HEK293 (cell line): Measurements from ENCODE around the gene IL23A.

Experiments
- CTCF ChIA-PET: fragments of 350-600 bp; formaldehyde crosslinking; extraction: SDS; loops from one replicate; lab custom pipeline; 2021; ENCODE audit warnings: antibody characterized with exemption; lab: Yijun Ruan, JAX
- POLR2A ChIA-PET: fragments of 300-600 bp; formaldehyde crosslinking; extraction: SDS; loops from one replicate; lab custom pipeline; 2020; ENCODE audit warnings: antibody characterized with exemption, inconsistent platforms; lab: Yijun Ruan, JAX
- H3K27ac ChIP-seq: fragments of 200-500 bp; sonication (Bioruptor generic); 2 replicates; pipeline ENCODE4 v1.5.1; 2014; ENCODE audit warnings: low read depth, low read length, control low read depth, inconsistent platforms; ENCODE audit errors: extremely low read depth
- H3K36me3 ChIP-seq, 2 experiments: fragments of 200-500 bp in 1 of 2; sonication (Bioruptor generic) in 1 of 2; 1 replicate in 1 of 2; 2 replicates in 1 of 2; pipeline ENCODE4 v1.5.1; 2014 to 2017; ENCODE audit warnings: inconsistent platforms in 2 of 2, low read length in 2 of 2; ENCODE audit not compliant: control insufficient read depth in 2 of 2, insufficient read depth in 1 of 2
- H3K4me1 ChIP-seq: fragments of 200-500 bp; sonication (Bioruptor generic); 2 replicates; pipeline ENCODE4 v1.5.1; 2014; ENCODE audit warnings: mild to moderate bottlenecking, low read length, inconsistent platforms; ENCODE audit not compliant: control insufficient read depth, insufficient read depth
- H3K4me3 ChIP-seq: 2 replicates; pipeline ENCODE4 v1.5.1; 2011; ENCODE audit warnings: low read depth, mild to moderate bottlenecking, control low read depth, low read length, moderate library complexity
- H3K9me3 ChIP-seq: fragments of 200-500 bp; sonication (Bioruptor generic); 2 replicates; pipeline ENCODE4 v1.5.1; 2014; ENCODE audit warnings: low read depth, low read length, inconsistent platforms; ENCODE audit not compliant: control insufficient read depth, insufficient read depth
- AEBP2 ChIP-seq: fragments of 450-650 bp; formaldehyde crosslinking; IDR thresholded peaks from 2 replicates; pipeline ENCODE4 v1.5.1; 2016; ENCODE audit warnings: missing biosample characterization, missing genetic modification characterization, borderline replicate concordance
- CTCF ChIP-seq: fragments of 450-650 bp; formaldehyde crosslinking; IDR thresholded peaks from 2 replicates; pipeline ENCODE4 v1.5.1; 2016; ENCODE audit warnings: missing biosample characterization, missing genetic modification characterization
- FEZF1 ChIP-seq: fragments of 450-650 bp; formaldehyde crosslinking; IDR thresholded peaks from 2 replicates; pipeline ENCODE4 v1.5.1; 2016; ENCODE audit warnings: missing biosample characterization, missing genetic modification characterization
- MEIS1 ChIP-seq: sonication (generic); formaldehyde crosslinking; IDR thresholded peaks from 2 replicates; pipeline ENCODE4 v1.8.1; 2022; ENCODE audit warnings: missing genetic modification reagents, mild to moderate bottlenecking, borderline replicate concordance
- SALL2 ChIP-seq: fragments of 450-650 bp; formaldehyde crosslinking; IDR thresholded peaks from 2 replicates; pipeline ENCODE4 v1.5.0; 2017; ENCODE audit warnings: missing biosample characterization, mild to moderate bottlenecking, missing genetic modification characterization, borderline replicate concordance
- SP2 ChIP-seq: fragments of 450-650 bp; formaldehyde crosslinking; IDR thresholded peaks from 2 replicates; pipeline ENCODE4 v1.5.1; 2016; ENCODE audit warnings: missing biosample characterization, missing genetic modification characterization
- TSHZ1 ChIP-seq: fragments of 450-650 bp; formaldehyde crosslinking; IDR thresholded peaks from 2 replicates; pipeline ENCODE4 v1.5.1; 2016; ENCODE audit warnings: missing biosample characterization, missing genetic modification characterization, borderline replicate concordance
- WT1 ChIP-seq: fragments of 450-650 bp; formaldehyde crosslinking; IDR thresholded peaks from 2 replicates; pipeline ENCODE4 v1.5.1; 2016; ENCODE audit warnings: missing biosample characterization, missing genetic modification characterization
- YY2 ChIP-seq: fragments of 450-650 bp; formaldehyde crosslinking; IDR thresholded peaks from 2 replicates; pipeline ENCODE4 v1.5.1; 2016; ENCODE audit warnings: missing biosample characterization, missing genetic modification characterization
- ZBTB26 ChIP-seq: fragments of 450-650 bp; formaldehyde crosslinking; optimal IDR thresholded peaks from 2 replicates; pipeline ENCODE3; 2016; ENCODE audit warnings: missing biosample characterization, mild to moderate bottlenecking, missing genetic modification characterization
- ZBTB8A ChIP-seq: fragments of 450-650 bp; formaldehyde crosslinking; IDR thresholded peaks from 2 replicates; pipeline ENCODE4 v1.5.1; 2016; ENCODE audit warnings: missing biosample characterization, missing genetic modification characterization
- ZFP41 ChIP-seq: fragments of 450-650 bp; formaldehyde crosslinking; IDR thresholded peaks from 2 replicates; pipeline ENCODE4 v1.5.1; 2016; ENCODE audit warnings: missing biosample characterization, missing genetic modification characterization, borderline replicate concordance
- ZIC2 ChIP-seq: fragments of 450-650 bp; formaldehyde crosslinking; IDR thresholded peaks from 2 replicates; pipeline ENCODE4 v1.5.1; 2016; ENCODE audit warnings: missing biosample characterization, missing genetic modification characterization
- ZNF138 ChIP-seq: fragments of 450-650 bp; formaldehyde crosslinking; IDR thresholded peaks from 2 replicates; pipeline ENCODE4 v1.5.1; 2016; ENCODE audit warnings: missing biosample characterization, missing genetic modification characterization, borderline replicate concordance
- ZNF175 ChIP-seq: fragments of 450-650 bp; formaldehyde crosslinking; IDR thresholded peaks from 2 replicates; pipeline ENCODE4 v1.5.1; 2016; ENCODE audit warnings: missing biosample characterization, missing genetic modification characterization
- ZNF280D ChIP-seq: fragments of 450-650 bp; formaldehyde crosslinking; IDR thresholded peaks from 2 replicates; pipeline ENCODE4 v1.5.1; 2016; ENCODE audit warnings: missing biosample characterization, missing genetic modification characterization
- ZNF394 ChIP-seq: fragments of 450-650 bp; formaldehyde crosslinking; IDR thresholded peaks from 2 replicates; pipeline ENCODE4 v1.5.1; 2016; ENCODE audit warnings: missing biosample characterization, missing genetic modification characterization, mild to moderate bottlenecking, moderate library complexity, borderline replicate concordance
- ZNF404 ChIP-seq: fragments of 450-650 bp; formaldehyde crosslinking; IDR thresholded peaks from 2 replicates; pipeline ENCODE4 v1.5.1; 2017; ENCODE audit warnings: missing biosample characterization, missing genetic modification characterization
- ZNF48 ChIP-seq: fragments of 450-650 bp; formaldehyde crosslinking; IDR thresholded peaks from 2 replicates; pipeline ENCODE4 v1.5.1; 2016; ENCODE audit warnings: missing biosample characterization, missing genetic modification characterization
- ZNF501 ChIP-seq: fragments of 450-650 bp; formaldehyde crosslinking; IDR thresholded peaks from 2 replicates; pipeline ENCODE4 v1.5.1; 2016; ENCODE audit warnings: missing biosample characterization, missing genetic modification characterization
- ZNF558 ChIP-seq: fragments of 450-650 bp; formaldehyde crosslinking; IDR thresholded peaks from 2 replicates; pipeline ENCODE4 v1.5.1; 2016; ENCODE audit warnings: missing biosample characterization, missing genetic modification characterization
- ZNF571 ChIP-seq: fragments of 450-650 bp; formaldehyde crosslinking; IDR thresholded peaks from 2 replicates; pipeline ENCODE4 v1.5.0; 2017; ENCODE audit warnings: missing biosample characterization, missing genetic modification characterization
- ZSCAN5A ChIP-seq: fragments of 450-650 bp; formaldehyde crosslinking; IDR thresholded peaks from 2 replicates; pipeline ENCODE4 v1.5.1; 2016; ENCODE audit warnings: missing biosample characterization, missing genetic modification characterization
- ZXDB ChIP-seq: fragments of 450-650 bp; formaldehyde crosslinking; IDR thresholded peaks from 2 replicates; pipeline ENCODE4 v1.5.1; 2016; ENCODE audit warnings: missing biosample characterization, missing genetic modification characterization

Gene IL23A

GRCh38 chr12:56308714-56309113 lies 30.0 kb upstream of the IL23A start (continued):
- TF ChIP-seq ZBTB26 (tag by site-specific recombination) (no peak), ZSCAN5A (tag by site-specific recombination) (no peak), FEZF1 (no peak), CTCF (tag by site-specific recombination) (no peak), ZFP41 (tag by site-specific recombination) (no peak), SP2 (tag by site-specific recombination) (no peak), MEIS1 (CRISPR knock-in tag) (no peak), ZNF175 (no peak), ZNF404 (tag by site-specific recombination) (no peak)

- no peak overlapping the region for H3K4me3 ChIP-seq
- H3K36me3 ChIP-seq, result peaks cover 63 to 66% of the 10 kb centered on the region in 2 experiments
- H3K9me3 ChIP-seq, result no peaks in the 10 kb centered on the region
- H3K4me1 ChIP-seq, result no peaks in the 10 kb centered on the region; the same call in 1 of the 2 replicates
- H3K27ac ChIP-seq, result no peak overlapping the region
- CTCF ChIA-PET, result interaction anchor here (0.6 to 1.0 kb wide), 3 partner anchors 11 to 187 kb away, joined by 3 read pairs; partner anchors contain the start of gene MYL6
- POLR2A ChIA-PET, result interaction anchor here (0.5 to 1.6 kb wide), 4 partner anchors 49 to 482 kb away, joined by 3 to 6 read pairs (median 4); partner anchors contain the start of genes RNF41, SMARCC2 and STAT2
- TF ChIP-seq YY2 (tag by site-specific recombination) (no peak), ZIC2 (no peak), SALL2 (no peak), TSHZ1 (tag by site-specific recombination) (no peak), ZNF138 (tag by site-specific recombination) (no peak), ZBTB8A (tag by site-specific recombination) (no peak), WT1 (tag by site-specific recombination) (no peak), ZNF501 (no peak), ZNF571 (tag by site-specific recombination) (no peak), ZXDB (tag by site-specific recombination) (no peak), ZNF280D (no peak), ZNF394 (no peak), ZNF558 (no peak), AEBP2 (tag by site-specific recombination) (no peak), ZNF48 (tag by site-specific recombination) (no peak)
Observed at GRCh38 chr12:56311003-56311402, 27.7 kb upstream of the IL23A start.
